GM18508 (cell line): Measurements from ENCODE around the gene CERS6.
A peak's percentile ranks its signal among the peaks of the same experiment; 100 is the strongest.
"Not testable (repeated sequence)": the region's sequence is repeated elsewhere in the genome, so short reads cannot be mapped to it uniquely, and the experiment has no call there.

ENCODE experiments used
- ATAC-seq: cut with Tn5 transposase; IDR thresholded peaks from one replicate; pipeline ENCODE4 v1.9.1; 2021; ENCODE audit warnings: moderate number of reproducible peaks; ENCODE audit not compliant: insufficient read depth, unreplicated experiment

Gene CERS6, protein sequence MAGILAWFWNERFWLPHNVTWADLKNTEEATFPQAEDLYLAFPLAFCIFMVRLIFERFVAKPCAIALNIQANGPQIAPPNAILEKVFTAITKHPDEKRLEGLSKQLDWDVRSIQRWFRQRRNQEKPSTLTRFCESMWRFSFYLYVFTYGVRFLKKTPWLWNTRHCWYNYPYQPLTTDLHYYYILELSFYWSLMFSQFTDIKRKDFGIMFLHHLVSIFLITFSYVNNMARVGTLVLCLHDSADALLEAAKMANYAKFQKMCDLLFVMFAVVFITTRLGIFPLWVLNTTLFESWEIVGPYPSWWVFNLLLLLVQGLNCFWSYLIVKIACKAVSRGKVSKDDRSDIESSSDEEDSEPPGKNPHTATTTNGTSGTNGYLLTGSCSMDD

DNA sequence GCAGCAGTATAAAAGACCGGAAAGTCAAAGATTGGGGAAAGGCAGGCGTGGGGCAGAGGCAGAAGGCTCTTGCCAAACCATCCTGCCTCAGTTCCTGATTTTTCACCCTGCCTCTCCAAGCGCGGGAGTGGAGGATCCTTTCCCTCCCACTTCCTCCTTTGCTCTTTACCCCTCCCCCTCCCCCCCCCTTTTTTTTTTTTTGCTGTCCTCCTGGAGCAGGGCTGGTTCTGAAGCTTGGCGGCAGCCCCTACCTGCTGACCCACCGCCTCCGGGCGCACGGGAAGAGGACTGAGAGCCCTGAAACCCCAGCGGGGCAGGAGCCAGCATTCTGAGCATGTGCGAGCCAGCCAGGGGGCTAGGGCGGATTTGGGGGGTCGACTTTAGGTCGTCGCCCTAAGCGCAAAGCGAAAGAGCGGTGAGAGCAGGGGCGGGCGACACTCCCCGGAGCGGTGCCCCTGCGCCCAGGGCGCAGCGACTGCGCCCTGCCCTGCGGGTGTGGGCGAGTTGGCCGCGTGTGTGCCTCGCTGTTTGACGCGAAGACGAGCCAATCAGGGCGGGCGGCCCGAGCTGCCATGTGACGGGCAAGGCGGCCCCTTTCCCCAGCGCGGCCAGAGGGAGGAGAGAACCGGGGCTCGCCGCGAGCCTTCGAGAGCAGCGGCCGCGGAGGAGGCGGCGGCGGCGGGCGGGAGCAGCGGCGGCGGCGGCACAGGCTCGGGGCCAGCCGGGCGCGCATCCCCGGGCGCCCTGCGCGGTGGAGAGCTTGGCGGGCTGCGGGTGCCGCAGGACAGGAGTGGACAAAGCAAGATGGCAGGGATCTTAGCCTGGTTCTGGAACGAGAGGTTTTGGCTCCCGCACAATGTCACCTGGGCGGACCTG lies at the start of gene CERS6:
Gene CERS6 (plus strand): TSS at position 628 of the 876 bp plus-strand sequence. CDS start 177 bp downstream, at position 805.
- peak; percentile 78 for ATAC-seq

- not testable (repeated sequence) for ATAC-seq
Observed at GRCh38 chr2:168412301-168412700, 43.8 kb upstream of the CERS6 start.

- ATAC-seq: not testable (repeated sequence)
Observed at GRCh38 chr2:168413101-168413500, 43.0 kb upstream of the CERS6 start.

DNA sequence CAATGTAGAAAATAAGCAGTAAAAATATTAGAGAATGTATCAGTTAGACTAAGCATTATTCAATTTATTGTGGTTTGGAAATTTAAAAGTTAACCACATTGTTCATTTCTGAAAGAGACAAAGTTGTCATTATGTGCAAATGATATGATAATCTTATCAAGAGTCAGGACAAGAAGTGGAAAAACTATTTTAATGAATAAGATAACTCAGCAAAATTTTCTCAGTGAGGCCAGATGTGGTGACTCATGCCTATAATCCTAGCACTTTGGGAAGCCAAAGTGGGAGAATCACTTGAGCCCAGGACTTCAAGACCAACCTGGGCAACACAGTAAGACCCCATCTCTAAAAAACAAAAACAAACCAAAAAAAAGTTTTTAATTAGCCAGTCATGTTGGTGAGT lies 39.5 kb upstream of the CERS6 start:
- ATAC-seq: no peak

- peak; percentile 81 for ATAC-seq
Observed at GRCh38 chr2:168422584-168422983, 33.5 kb upstream of the CERS6 start.

- ATAC-seq: no peak
Observed at GRCh38 chr2:168424112-168424951, 31.7 kb upstream of the CERS6 start.

DNA sequence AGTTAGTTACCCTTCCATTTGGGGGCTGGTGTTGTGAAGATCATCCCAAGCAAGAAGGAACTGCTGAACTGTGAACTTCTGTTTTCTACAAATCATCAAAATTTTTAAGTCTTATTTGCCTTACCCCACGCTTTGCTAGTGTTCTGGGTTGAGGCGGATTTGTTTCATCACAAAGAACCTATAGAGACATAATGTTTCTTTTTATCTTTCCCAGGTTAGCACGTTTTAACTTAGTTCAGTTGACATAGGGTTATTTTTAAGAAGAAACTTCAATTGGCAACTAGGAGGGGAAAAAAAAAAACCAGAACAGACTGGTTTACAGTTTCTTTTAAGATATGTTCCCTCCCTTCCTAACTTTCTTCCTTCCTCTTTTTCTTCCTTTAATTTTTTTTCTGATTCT lies 31.1 kb upstream of the CERS6 start:
- ATAC-seq: no peak

DNA sequence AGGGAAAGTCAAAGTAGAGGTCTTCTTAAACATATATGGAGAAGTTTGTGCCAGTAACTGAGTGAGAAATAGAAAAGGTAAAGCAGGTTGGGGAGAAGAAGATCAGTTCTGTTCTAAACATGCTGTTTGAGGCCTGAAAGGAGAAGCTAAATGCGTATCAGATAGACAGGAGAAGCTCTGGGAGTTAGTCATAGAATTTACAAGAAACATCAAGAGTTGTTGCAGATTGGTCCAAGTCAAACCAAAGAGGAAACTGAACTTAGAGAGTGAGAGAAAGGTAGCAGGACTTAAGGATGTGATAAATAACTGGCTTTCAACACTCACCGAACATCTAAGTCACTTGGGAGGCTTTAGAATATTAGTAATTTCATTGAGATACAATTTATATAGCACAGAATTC lies 29.2 kb upstream of the CERS6 start:
- ATAC-seq: no peak

- ATAC-seq: no peak
Observed at GRCh38 chr2:168427451-168427850, 28.6 kb upstream of the CERS6 start.

GRCh38 chr2:168428431-168428830 lies 27.6 kb upstream of the CERS6 start:
- ATAC-seq: no peak

DNA sequence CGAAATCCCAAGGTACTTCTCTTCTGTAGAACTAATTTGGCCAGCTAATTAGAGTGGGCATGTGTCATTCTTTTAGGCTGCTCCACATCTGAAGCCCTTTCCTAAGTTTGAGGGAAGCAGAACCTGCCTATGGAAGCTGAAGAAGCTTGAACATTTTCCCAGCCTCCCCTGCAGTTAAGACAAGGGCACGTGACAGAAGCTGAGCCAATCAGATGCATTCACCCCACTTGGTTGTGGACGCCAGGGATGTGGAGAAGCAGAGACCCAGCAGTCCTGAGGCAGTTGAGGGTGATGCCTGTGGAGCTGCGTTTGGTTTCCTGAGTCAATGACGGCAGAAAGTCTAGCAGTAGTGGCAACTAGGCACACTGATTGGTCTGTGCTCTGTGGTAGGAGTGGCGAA lies 26.1 kb upstream of the CERS6 start:
- no peak for ATAC-seq

DNA sequence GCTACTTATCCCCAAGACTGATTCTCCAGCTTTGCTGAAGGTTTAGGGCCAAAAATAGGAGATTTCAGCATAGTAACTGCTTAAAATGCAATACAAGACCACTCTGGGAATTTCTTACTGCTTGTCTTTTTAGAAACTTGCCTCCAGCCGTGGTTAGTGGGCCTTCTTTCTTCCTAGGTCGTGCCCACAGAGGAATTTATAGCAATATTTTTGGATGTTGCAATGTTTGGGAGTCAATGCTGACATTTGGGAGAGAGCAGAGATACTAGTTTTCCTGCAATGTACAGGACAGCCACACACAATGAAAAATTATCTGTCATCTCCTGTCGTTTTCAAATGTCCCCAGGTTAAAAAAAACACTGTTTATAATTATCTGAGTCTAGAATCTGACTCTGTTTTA lies 25.6 kb upstream of the CERS6 start:
- no peak for ATAC-seq

DNA sequence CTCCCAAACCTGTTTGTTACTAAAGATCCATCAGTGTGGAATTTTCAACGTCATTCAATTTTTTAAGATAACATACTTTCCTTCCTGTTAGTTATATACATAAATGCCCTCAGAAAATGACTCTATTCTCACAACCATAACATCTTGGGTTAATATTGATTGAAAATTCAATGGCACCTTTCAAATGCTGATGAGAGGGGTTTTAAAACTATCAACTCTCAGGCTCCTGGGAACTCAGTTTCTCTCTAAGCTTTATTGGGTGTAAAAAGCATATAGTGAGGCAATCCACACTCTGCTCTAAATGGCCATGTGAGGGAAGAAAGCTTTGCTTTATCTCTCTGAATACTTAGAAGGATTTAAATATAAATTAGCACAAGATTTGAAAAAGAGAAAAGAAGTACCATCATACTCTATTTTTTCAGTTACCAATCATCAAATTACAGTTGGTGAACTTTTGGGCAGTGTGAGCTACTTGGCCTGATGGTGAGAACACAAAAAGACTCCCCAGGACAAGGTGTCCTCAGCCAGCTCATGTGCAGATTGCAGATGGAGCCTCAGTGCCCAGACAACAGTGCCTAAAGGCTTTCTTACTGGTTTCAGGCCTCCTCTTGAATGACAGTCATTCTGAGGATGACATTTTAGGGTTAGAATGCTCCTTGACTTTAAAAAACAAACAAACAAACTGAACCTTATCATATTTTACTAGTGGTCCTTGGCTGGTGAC lies 24.6 kb upstream of the CERS6 start:
- ATAC-seq: no peak

GRCh38 chr2:168432100-168432499 lies 24.0 kb upstream of the CERS6 start:
- no peak for ATAC-seq

DNA sequence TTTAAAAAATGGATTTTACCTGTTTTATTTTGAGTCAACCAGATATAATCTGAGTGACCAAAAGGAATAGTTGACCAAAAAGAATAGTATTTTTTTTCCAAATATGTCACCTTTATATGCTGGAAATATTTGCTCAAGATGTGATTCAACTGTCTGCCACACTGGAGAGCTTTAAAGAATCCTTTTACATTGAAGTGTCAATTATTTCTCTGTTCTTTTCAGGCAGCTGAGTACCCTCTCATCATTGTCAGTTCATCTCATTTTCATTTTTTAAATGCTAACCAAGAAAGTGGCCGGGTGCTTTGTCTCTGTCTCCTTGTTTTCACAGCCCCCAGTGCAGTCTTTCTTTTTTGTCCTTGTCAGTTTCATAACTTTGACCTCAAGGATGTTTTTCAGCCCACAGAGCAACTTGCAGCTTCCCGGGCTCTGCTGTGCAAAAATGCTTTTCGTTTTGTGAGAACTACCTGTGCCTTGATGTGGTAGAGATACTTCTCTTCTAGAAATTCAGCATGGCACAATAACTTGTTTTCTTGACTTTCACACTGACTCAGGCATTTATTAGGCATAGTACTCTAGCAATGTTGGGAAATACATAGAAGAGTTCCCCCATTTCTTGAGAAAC lies 23.4 kb upstream of the CERS6 start:
- ATAC-seq: no peak

DNA sequence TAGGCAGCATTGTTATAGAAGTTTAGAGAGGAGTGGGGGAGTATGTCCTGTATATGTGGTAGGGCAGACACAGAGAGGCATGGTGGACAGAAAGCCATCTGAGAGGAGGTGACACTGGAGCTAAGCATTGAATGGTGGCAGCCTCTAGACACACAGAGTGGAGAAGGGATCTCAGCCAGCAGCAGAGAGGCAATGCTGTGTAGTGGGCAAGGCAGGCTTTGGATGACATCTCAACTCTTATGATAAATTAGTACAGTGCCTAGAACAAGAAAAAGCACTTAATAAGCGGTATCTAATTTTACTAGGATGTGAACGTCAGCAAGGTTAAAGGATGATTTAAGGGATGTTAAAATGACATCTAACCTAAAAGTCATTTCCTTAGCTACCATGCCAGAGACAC lies 22.5 kb upstream of the CERS6 start:
- no peak for ATAC-seq

- ATAC-seq: no peak
Observed at GRCh38 chr2:168434146-168434545, 21.9 kb upstream of the CERS6 start.

GRCh38 chr2:168436840-168437239 lies 19.2 kb upstream of the CERS6 start:
- no peak for ATAC-seq

DNA sequence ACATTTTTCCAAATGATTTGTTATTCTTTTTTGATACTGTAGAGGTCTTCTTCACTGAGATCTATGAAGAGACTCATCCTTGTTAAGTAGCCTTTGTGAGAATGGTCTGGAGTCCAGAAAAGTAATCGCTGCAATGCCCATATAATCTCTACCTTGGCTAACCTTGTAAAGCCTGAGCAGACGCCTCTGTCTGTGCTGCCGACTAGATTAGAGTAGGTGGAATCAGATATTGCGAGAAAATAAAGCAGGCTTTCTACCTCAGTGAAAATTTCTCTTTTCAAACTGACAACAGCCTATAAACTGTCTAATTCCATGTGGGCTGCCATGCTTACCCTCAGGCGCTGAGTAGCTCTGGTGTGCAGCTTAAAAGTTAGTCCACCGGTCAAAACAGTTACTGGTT lies 17.5 kb upstream of the CERS6 start:
- ATAC-seq: no peak
